Ectodermal cell (in vitro differentiated cells): ENCODE measurements around the gene ESYT1.

Source experiments
- H3K27ac ChIP-seq: 2 replicates; pipeline ENCODE4 v1.7.0; 2013; ENCODE audit warnings: mild to moderate bottlenecking, low read depth, low read length; ENCODE audit not compliant: insufficient read depth, poor library complexity, severe bottlenecking
- H3K27me3 ChIP-seq: 2 replicates; pipeline ENCODE4 v1.7.0; 2013; ENCODE audit warnings: mild to moderate bottlenecking, low read length; ENCODE audit not compliant: insufficient read depth, control insufficient read depth, poor library complexity, severe bottlenecking
- H3K36me3 ChIP-seq: one replicate; pipeline ENCODE4 v1.7.0; 2013; ENCODE audit warnings: low read length; ENCODE audit not compliant: control insufficient read depth, insufficient read depth
- H3K4me1 ChIP-seq: one replicate; pipeline ENCODE4 v1.7.0; 2013; ENCODE audit warnings: low read length; ENCODE audit not compliant: control insufficient read depth, insufficient read depth
- H3K4me3 ChIP-seq: 2 replicates; pipeline ENCODE4 v1.7.0; 2013; ENCODE audit warnings: low read depth, low read length, control low read depth; ENCODE audit not compliant: insufficient read depth
- H3K9me3 ChIP-seq: 2 replicates; pipeline ENCODE4 v1.7.0; 2013; ENCODE audit warnings: mild to moderate bottlenecking, low read length, moderate library complexity; ENCODE audit not compliant: control insufficient read depth
- WGBS, 2 experiments: methylation state at CpG; one replicate each; pipeline ENCODE4 v1.1.7; 2013; ENCODE audit warnings: missing lambda C conversion rate in 2 of 2; 5-methylcytosine and 5-hydroxymethylcytosine counted together

Gene ESYT1

DNA sequence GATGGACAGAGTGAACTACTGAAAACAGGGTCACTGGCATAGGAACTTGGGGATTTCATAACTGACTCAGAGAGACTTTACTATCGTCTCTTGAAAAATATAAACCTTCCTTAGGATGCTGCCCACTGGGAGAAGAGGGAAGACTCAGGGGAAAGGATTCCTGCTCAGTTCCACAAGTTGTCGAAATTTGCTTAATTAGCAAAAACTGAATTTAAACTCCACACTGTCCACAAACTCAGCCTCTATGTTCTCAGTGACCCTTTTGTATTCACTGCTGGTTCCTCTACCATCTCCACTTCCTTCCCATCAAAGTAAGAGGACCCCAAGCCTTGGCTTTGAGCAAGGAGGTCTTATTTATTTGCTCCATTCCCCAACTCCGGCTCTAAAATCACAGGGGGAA lies 17.1 kb downstream of the ESYT1 start:
- 85 to 89% methylated on average over 3 of the region's 3 CpGs for WGBS, 2 experiments
- no peaks in the 10 kb centered on the region for H3K9me3 ChIP-seq
- H3K4me1 ChIP-seq: no peaks in the 10 kb centered on the region

GRCh38 chr12:56146492-56147460 lies 18.7 kb downstream of the ESYT1 start:
- H3K27me3 ChIP-seq: no peaks in the 10 kb centered on the region
- WGBS, 2 experiments: 91% methylated on average over 11 to 13 of the region's 13 CpGs

More for the DNA sequence above, 17.1 kb downstream of the ESYT1 start:
- no peak overlapping the region for H3K27ac ChIP-seq
- H3K27me3 ChIP-seq: no peaks in the 10 kb centered on the region
- H3K4me3 ChIP-seq: no peak overlapping the region
- peaks cover 34% of the 10 kb centered on the region for H3K36me3 ChIP-seq

GRCh38 chr12:56150563-56150962 lies 22.5 kb downstream of the ESYT1 start:
- WGBS, 2 experiments: 90 to 99% methylated on average over 2 to 3 of the region's 3 CpGs
- no peak overlapping the region for H3K4me3 ChIP-seq
- no peak overlapping the region for H3K27ac ChIP-seq
- H3K4me1 ChIP-seq: peaks cover 19% of the 10 kb centered on the region
- peaks cover 7% of the 10 kb centered on the region for H3K36me3 ChIP-seq
- no peaks in the 10 kb centered on the region for H3K9me3 ChIP-seq
- no peaks in the 10 kb centered on the region for H3K27me3 ChIP-seq

More at GRCh38 chr12:56146492-56147460, 18.7 kb downstream of the ESYT1 start:
- Histone ChIP-seq H3K9me3 (no peaks in the 10 kb centered on the region), H3K27ac (no peak overlapping the region), H3K4me1 (peaks cover 4% of the 10 kb centered on the region), H3K36me3 (peaks cover 29% of the 10 kb centered on the region), H3K4me3 (no peak overlapping the region)

DNA sequence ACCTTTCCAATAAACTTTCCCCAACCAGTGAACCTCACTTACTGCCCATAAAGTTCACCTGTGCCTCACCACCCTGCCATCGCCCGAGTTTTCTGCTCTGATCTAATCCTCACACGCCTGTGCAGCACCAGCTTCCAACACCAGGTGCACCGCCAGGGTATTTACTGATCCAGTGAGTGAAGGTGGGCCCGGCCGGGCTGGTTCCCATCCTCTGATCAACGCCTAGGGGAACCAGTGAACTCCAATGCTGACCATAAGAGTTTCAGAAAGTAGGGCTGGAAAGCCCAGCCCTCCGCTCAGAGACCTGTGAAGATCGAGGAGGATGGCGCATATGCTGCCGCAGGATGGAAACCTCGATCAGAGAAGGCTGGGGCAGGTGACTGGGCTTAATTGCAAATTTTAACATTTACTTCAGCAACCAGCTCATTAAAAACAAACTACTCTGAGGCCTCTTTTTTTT lies 23.6 kb downstream of the ESYT1 start:
- H3K36me3 ChIP-seq: peaks cover 11% of the 10 kb centered on the region
- peak overlapping the region; percentile 68 for H3K4me3 ChIP-seq
- peak overlapping the region; percentile 91 for H3K27ac ChIP-seq
- no peaks in the 10 kb centered on the region for H3K27me3 ChIP-seq
- no peaks in the 10 kb centered on the region for H3K9me3 ChIP-seq
- 9 to 11% methylated on average over 12 of the region's 12 CpGs for WGBS, 2 experiments
- H3K4me1 ChIP-seq: peaks cover 19% of the 10 kb centered on the region

GRCh38 chr12:56152132-56152755 lies 24.2 kb downstream of the ESYT1 start, which contains the start of gene MYL6B:
Gene MYL6B (plus strand): TSS chr12:56152587. CDS start chr12:56153919, 1,332 bp downstream.
- no peaks in the 10 kb centered on the region for H3K9me3 ChIP-seq
- WGBS, 2 experiments: 0% methylated on average over 37 of the region's 37 CpGs
- peaks cover 20% of the 10 kb centered on the region for H3K4me1 ChIP-seq
- H3K36me3 ChIP-seq: peaks cover 11% of the 10 kb centered on the region
- no peaks in the 10 kb centered on the region for H3K27me3 ChIP-seq
- H3K27ac ChIP-seq: peak within 1 kb of the TSS; percentile 91
- peak within 1 kb of the TSS; percentile 68 for H3K4me3 ChIP-seq

DNA sequence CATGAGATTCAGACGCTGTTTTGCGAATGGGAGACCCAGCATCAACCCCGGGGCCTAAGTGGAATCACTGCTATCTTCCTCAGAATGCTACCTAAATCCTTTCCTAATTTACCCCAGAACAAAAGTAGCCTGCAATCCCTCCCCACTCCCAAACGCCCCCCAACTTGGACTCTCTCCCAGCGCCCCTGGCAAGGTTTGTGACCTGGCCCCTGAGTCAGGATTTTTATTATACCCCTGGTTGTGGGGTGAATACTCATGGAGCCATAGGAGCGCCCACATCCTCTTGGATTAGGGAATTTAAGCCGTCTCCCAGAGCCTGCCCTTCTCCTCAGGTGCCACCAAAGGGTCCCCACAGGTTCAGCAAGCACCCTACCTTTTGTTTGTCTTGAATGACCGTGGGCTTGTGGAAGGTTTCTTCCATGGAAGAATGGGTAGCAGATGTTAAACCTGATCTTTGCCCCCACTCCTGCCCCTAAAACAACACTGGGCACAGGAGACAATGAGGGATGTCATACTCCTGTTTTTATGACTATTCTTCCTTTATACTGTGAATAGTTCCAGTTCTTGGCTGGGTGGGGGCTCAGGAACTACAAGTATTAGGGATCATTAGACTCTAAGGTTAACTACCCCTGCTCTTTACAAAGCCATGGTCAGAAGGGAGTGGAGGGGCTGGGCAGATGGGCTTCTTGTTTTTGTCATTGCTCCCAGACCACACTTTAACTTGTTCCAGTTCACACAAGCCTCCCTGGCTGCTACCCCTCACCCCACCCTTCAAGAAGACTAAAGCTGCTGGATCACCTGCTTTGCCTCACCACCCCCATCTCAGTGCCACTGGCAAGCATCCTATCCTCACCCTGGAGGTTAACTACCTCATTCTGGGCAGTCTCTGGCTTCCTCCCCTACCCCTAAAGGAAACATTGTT lies 24.9 kb downstream of the ESYT1 start:
- Histone ChIP-seq H3K27ac (no peak overlapping the region), H3K4me3 (peak overlapping the region; percentile 68), H3K27me3 (no peaks in the 10 kb centered on the region), H3K4me1 (peaks cover 23% of the 10 kb centered on the region), H3K36me3 (peaks cover 11% of the 10 kb centered on the region), H3K9me3 (no peaks in the 10 kb centered on the region)
- WGBS, 2 experiments: 20 to 24% methylated on average over 8 of the region's 8 CpGs

DNA sequence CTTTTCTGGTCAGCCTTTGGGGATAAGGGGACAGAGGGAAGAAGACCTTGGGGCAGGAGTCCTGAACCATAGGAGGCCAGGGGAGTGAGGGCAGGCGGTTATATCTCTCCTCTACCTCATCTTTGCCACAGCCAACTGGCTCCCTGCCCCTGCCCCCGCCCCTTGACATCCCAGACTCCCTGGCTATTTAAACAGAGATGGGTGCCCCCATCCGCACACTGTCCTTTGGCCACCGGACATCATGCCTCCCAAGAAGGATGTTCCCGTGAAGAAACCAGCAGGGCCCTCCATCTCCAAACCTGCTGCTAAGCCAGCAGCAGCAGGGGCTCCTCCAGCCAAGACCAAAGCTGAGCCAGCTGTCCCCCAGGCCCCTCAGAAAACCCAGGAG lies 25.6 kb downstream of the ESYT1 start:
- WGBS, 2 experiments: 83 to 88% methylated on average over 5 of the region's 5 CpGs
- peaks cover 23% of the 10 kb centered on the region for H3K4me1 ChIP-seq
- H3K27ac ChIP-seq: no peak overlapping the region
- no peaks in the 10 kb centered on the region for H3K27me3 ChIP-seq
- peaks cover 11% of the 10 kb centered on the region for H3K36me3 ChIP-seq
- H3K9me3 ChIP-seq: no peaks in the 10 kb centered on the region
- peak overlapping the region; percentile 68 for H3K4me3 ChIP-seq

DNA sequence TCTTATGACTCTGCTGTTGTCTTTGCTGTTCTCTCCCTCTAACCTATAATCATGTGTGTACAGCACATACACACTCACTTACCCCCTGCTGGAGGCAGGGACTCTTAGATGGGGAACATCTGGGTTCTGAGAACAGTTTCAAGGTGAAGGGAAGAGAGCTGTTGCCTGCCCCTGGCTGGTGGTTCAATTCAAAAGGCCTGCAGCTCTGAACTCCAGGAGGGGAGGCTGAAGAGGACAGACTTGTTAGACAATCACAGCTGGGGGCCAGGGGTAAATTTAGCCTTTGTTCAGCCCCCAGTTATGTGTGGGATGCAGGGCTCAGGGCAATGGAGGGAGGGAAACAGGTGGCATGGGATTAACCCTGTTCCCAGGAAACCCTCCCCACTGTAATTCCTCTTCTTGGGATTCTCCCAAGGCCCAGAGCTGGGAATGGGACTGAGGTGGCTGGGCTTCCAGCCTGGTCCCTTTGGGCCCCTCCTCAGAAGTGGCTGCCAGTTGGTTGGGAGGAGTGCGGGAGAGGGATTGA lies 26.2 kb downstream of the ESYT1 start:
- no peak overlapping the region for H3K4me3 ChIP-seq
- WGBS, 2 experiments: 100% methylated on average over 1 of the region's 1 CpG; no CpG with 5 or more reads in 1 of the 2 experiments

DNA sequence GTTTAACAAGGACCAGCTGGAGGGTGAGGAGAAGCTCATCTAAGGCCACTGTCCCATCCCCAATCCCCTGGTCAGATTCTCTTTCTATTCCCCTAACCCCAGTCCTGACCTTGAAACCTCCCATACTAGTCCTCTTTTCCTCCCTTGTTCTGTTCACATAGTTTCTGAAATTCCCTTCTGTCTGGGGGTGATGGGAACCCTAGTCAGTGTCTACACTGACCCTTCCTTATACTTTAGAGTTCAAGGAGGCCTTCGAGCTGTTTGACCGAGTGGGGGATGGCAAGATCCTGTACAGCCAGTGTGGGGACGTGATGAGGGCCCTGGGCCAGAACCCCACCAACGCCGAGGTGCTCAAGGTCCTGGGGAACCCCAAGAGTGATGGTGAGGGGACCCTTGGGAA lies 26.8 kb downstream of the ESYT1 start:
- H3K9me3 ChIP-seq: no peaks in the 10 kb centered on the region
- H3K27me3 ChIP-seq: no peaks in the 10 kb centered on the region
- peaks cover 25% of the 10 kb centered on the region for H3K4me1 ChIP-seq
- no peak overlapping the region for H3K4me3 ChIP-seq
- H3K27ac ChIP-seq: no peak overlapping the region
- peaks cover 13% of the 10 kb centered on the region for H3K36me3 ChIP-seq
- 95% methylated on average over 5 of the region's 5 CpGs for WGBS, 2 experiments

More for the DNA sequence above, 26.2 kb downstream of the ESYT1 start:
- Histone ChIP-seq H3K27ac (no peak overlapping the region), H3K36me3 (peaks cover 11% of the 10 kb centered on the region), H3K9me3 (no peaks in the 10 kb centered on the region), H3K4me1 (peaks cover 23% of the 10 kb centered on the region), H3K27me3 (no peaks in the 10 kb centered on the region)
